Adrenal gland (tissue), 12 donors: ENCODE results near the gene IKBKG. TPM values are rescaled to one million over a fixed set of nuclear protein-coding genes. Genes with fewer than 3 reads are reported as not detected.

ENCODE experiments used
- DNase-seq, 7 donors: peaks; one replicate each; pipeline ENCODE4 v3.0.0-alpha.2; 2019 to 2020
- H3K27ac ChIP-seq, 5 donors: fragments of 200-600 bp; sonication (generic) in 4 of 5; 1 replicate in 3 of 5; 2 replicates in 2 of 5; pipeline versions ENCODE4 v1.5.1 to v1.8.0; 2016 to 2020; ENCODE audit warnings: mild to moderate bottlenecking in 1 of 5
- H3K27me3 ChIP-seq: fragments of 200-600 bp; 2 replicates; pipeline ENCODE4 v1.8.0; 2021
- H3K36me3 ChIP-seq, 2 donors: fragments of 200-600 bp; replicated peaks in 1 of 2; 1 replicate in 1 of 2; 2 replicates in 1 of 2; pipeline versions ENCODE4 v1.5.1 to v1.8.0; 2018 to 2022
- H3K4me1 ChIP-seq, 2 donors: fragments of 200-600 bp; replicated peaks in 1 of 2; 1 replicate in 1 of 2; 2 replicates in 1 of 2; pipeline versions ENCODE4 v1.5.1 to v1.8.0; 2018 to 2021
- H3K4me3 ChIP-seq, 4 donors: fragments of 200-600 bp; sonication (generic) in 3 of 4; one replicate each; pipeline ENCODE4 v1.5.1; 2016 to 2018
- H3K9me3 ChIP-seq, 3 donors: fragments of 200-600 bp; sonication (generic) in 1 of 3; replicated peaks in 1 of 3; 1 replicate in 2 of 3; 2 replicates in 1 of 3; pipeline versions ENCODE4 v1.5.1 to v1.8.0; 2016 to 2021
- CTCF ChIP-seq, 6 experiments: fragments of 450-650 bp in 4 of 6; fragments of 200-600 bp in 2 of 6; sonication (generic) in 1 of 6; IDR thresholded peaks; 1 replicate in 5 of 6; 2 replicates in 1 of 6; pipeline versions ENCODE4 v1.5.1 to v1.8.0; 2016 to 2021; ENCODE audit warnings: antibody characterized with exemption in 6 of 6, mild to moderate bottlenecking in 2 of 6, moderate library complexity in 1 of 6
- POLR2A ChIP-seq, 2 donors: fragments of 450-650 bp; IDR thresholded peaks; one replicate each; pipeline ENCODE4 v1.6.1; 2017; ENCODE audit warnings: antibody characterized with exemption in 2 of 2, mild to moderate bottlenecking in 2 of 2, moderate library complexity in 1 of 2
- WGBS, 4 donors: extraction: QIAGEN DNeasy Blood & Tissue Kit in 2 of 4; methylation state at CpG; one replicate each; pipeline versions ENCODE4 v1.1.5 to v1.1.7; 2013 to 2017; 5-methylcytosine and 5-hydroxymethylcytosine counted together
- intact Hi-C, 2 donors: fragments of 100-400 bp; cut with DNase I; formaldehyde crosslinking; loops; one replicate each; pipeline versions ENCODE4 v1.14.1 to v1.15.0; 2022 to 2023
- polyA plus RNA-seq, 3 donors: library from polyadenylated mRNA; stranded (reverse); fragments of 200-250 nt in 2 of 3; fragments of 350-450 nt in 1 of 3; fragmentation: Illumina TruSeq in 1 of 3; extraction: RNeasy Lipid Tissue Mini Kit (QIAGEN cat#74804) in 1 of 3; gene quantifications; one replicate each; pipeline ENCODE4 v1.2.3, GENCODE V29; 2013 to 2014
- total RNA-seq, 9 donors: library from RNA; depleted of rRNA in 4 of 9; stranded (reverse); fragments of >200 nt in 4 of 9; fragments of 120-200 nt in 1 of 9; fragmentation: NEBNext Ultra II Directional in 1 of 9; extraction: Animal tissue kit (Norgen Biotek cat#: 25700) in 1 of 9; gene quantifications; one replicate each; pipeline versions ENCODE4 v1.1.0 to v1.2.4, GENCODE V29; 2013 to 2023
- donor health status: healthy with polysubstance abuse.
- donor health status: Bipolar disorder and iron deficiency.
- donor health status: DM: yes; HTN: yes; CAD: no.
- donor health status: DM: no; HTN: no; CAD: no.
- donor health status: DM: no; HTN: no; CAD: no.
- donor health status: DM: yes; HTN: yes; CAD: no.

The IKBKG gene
- total and polyA plus RNA-seq, 12 donors = 9.6 to 47.5 (median 31.1) TPM

GRCh38 chrX:154505734-154506133, 41.7 kb upstream of the IKBKG start:
- 60 to 86% (median 84%) methylated on average over 6 to 12 of the region's 12 CpGs for WGBS, 4 donors
- peak in 1 of 7 donors; percentile 73 for DNase-seq

GRCh38 chrX:154506483-154507332, 40.7 kb upstream of the IKBKG start:
- Histone ChIP-seq H3K9me3 (no peaks in the 10 kb centered on the region), H3K27ac (no peak overlapping the region), H3K4me3 (no peak overlapping the region), H3K27me3 (no peaks in the 10 kb centered on the region), H3K4me1 (no peaks in the 10 kb centered on the region), H3K36me3 (no peaks in the 10 kb centered on the region)
- intact Hi-C loops = no loop called here
- WGBS, 4 donors = 92 to 100% (median 93%) methylated on average over 6 to 37 of the region's 37 CpGs
- no peak for TF ChIP-seq CTCF (IDR thresholded peaks at IDR 0.05)
- no peak for DNase-seq

More at GRCh38 chrX:154505734-154506133, 41.7 kb upstream of the IKBKG start:
- no peak for TF ChIP-seq POLR2A (IDR thresholded peaks at IDR 0.05)
- no peak for TF ChIP-seq CTCF (IDR thresholded peaks at IDR 0.05)
- H3K4me3 ChIP-seq = no peak overlapping the region
- H3K4me1 ChIP-seq = no peaks in the 10 kb centered on the region
- H3K9me3 ChIP-seq = no peaks in the 10 kb centered on the region
- intact Hi-C loops = no loop called here
- peak overlapping the region in 1 of 5 donors; percentile 47 for H3K27ac ChIP-seq
- no peaks in the 10 kb centered on the region for H3K36me3 ChIP-seq
- H3K27me3 ChIP-seq = no peaks in the 10 kb centered on the region

GRCh38 chrX:154507673-154508383, 39.6 kb upstream of the IKBKG start:
- no peaks in the 10 kb centered on the region for H3K27me3 ChIP-seq
- H3K4me3 ChIP-seq = no peak overlapping the region
- no peak for DNase-seq
- 58 to 85% (median 74%) methylated on average over 4 to 22 of the region's 24 CpGs for WGBS, 4 donors
- H3K9me3 ChIP-seq = no peaks in the 10 kb centered on the region
- no peak overlapping the region for H3K27ac ChIP-seq
- no peak for TF ChIP-seq POLR2A (IDR thresholded peaks at IDR 0.05)
- no peak for TF ChIP-seq CTCF (IDR thresholded peaks at IDR 0.05)
- no peaks in the 10 kb centered on the region for H3K4me1 ChIP-seq
- H3K36me3 ChIP-seq = no peaks in the 10 kb centered on the region
- intact Hi-C loops = no loop called here

- intact Hi-C loops = no loop called here
- Histone ChIP-seq H3K27me3 (no peaks in the 10 kb centered on the region), H3K27ac (no peak overlapping the region), H3K4me3 (no peak overlapping the region), H3K9me3 (no peaks in the 10 kb centered on the region), H3K36me3 (no peaks in the 10 kb centered on the region), H3K4me1 (no peaks in the 10 kb centered on the region)
- DNase-seq = no peak
- no peak for TF ChIP-seq CTCF (IDR thresholded peaks at IDR 0.05)
- no peak for TF ChIP-seq POLR2A (IDR thresholded peaks at IDR 0.05)
- WGBS, 4 donors = 84 to 92% (median 90%) methylated on average over 12 to 13 of the region's 13 CpGs; no CpG with 5 or more reads in 1 of the 4 donors
Observed at GRCh38 chrX:154508384-154508745, 39.1 kb upstream of the IKBKG start.
